Pancreas (tissue), 10 donors: ENCODE results near the gene NAA11. TPM values are rescaled to one million over a fixed set of nuclear protein-coding genes. Genes with fewer than 3 reads are reported as not detected.
"Not testable (repeated sequence)": the region's sequence is repeated elsewhere in the genome, so short reads cannot be mapped to it uniquely, and the experiment has no call there.

Experiments
- ATAC-seq, 4 donors: fragments of 200-7000 bp; cut with Tn5 transposase; one replicate each; pipeline versions ENCODE4 v1.8.0 to v1.9.1; 2020; ENCODE audit warnings: mild to moderate bottlenecking in 4 of 4, moderate library complexity in 4 of 4
- DNase-seq, 6 donors: peaks; one replicate each; pipeline ENCODE4 v3.0.0-alpha.2; 2020
- FAIRE-seq: peaks from 2 replicates; lab custom pipeline; 2012; peaks lifted over from hg19 to GRCh38; lab: Jason Lieb, UNC
- H3K27ac ChIP-seq, 4 donors: fragments of 200-600 bp; sonication (generic); 1 replicate in 3 of 4; 2 replicates in 1 of 4; pipeline versions ENCODE4 v1.5.0 to v1.8.0; 2020
- H3K27me3 ChIP-seq, 4 donors: fragments of 200-600 bp; one replicate each; pipeline ENCODE4 v1.8.0; 2021
- H3K36me3 ChIP-seq, 3 donors: fragments of 200-600 bp; sonication (generic) in 1 of 3; one replicate each; pipeline versions ENCODE4 v1.5.0 to v1.8.0; 2020 to 2021
- H3K4me1 ChIP-seq, 3 donors: fragments of 200-600 bp; one replicate each; pipeline ENCODE4 v1.8.0; 2021
- H3K4me3 ChIP-seq, 4 donors: fragments of 200-600 bp; sonication (generic) in 2 of 4; one replicate each; pipeline versions ENCODE4 v1.5.0 to v1.8.0; 2020 to 2021
- H3K9me3 ChIP-seq, 4 donors: fragments of 200-600 bp; one replicate each; pipeline ENCODE4 v1.8.0; 2021
- CTCF ChIP-seq, 4 donors: fragments of 200-600 bp; sonication (generic) in 3 of 4; IDR thresholded peaks; one replicate each; pipeline versions ENCODE4 v1.5.0 to v1.8.0; 2021; ENCODE audit warnings: antibody characterized with exemption in 4 of 4
- WGBS, 2 donors: extraction: QIAGEN DNeasy Blood & Tissue Kit; methylation state at CpG; one replicate each; pipeline ENCODE4 v1.1.7; 2013; 5-methylcytosine and 5-hydroxymethylcytosine counted together
- intact Hi-C, 3 donors: fragments of 100-400 bp; cut with DNase I; formaldehyde crosslinking; loops; one replicate each; pipeline versions ENCODE4 v1.11.1 to v1.14.2; 2022
- polyA plus RNA-seq, 2 donors: library from polyadenylated mRNA; stranded (reverse); fragments of 200-250 nt; gene quantifications; one replicate each; pipeline ENCODE4 v1.2.3, GENCODE V29; 2013
- total RNA-seq, 6 donors: library from RNA; stranded (reverse); fragmentation: NEBNext Ultra II Directional in 4 of 6; extraction: Animal tissue kit (Norgen Biotek cat#: 25700) in 4 of 6; gene quantifications; one replicate each; pipeline versions ENCODE4 v1.2.1 to v1.2.4, GENCODE V29; 2021 to 2023
- donor health status: healthy with polysubstance abuse.
- donor health status: DM: no; HTN: no; CAD: no; lungs with moderate emphysema.
- donor health status: DM: no; HTN: no; CAD: no.
- donor health status: control.
- donor health status: control.
- donor health status: Bipolar disorder and iron deficiency.
- donor health status: DM: yes; HTN: yes; CAD: no.
- donor health status: DM: no; HTN: no; CAD: no.
- donor health status: DM: no; HTN: no; CAD: no.
- donor health status: DM: yes; HTN: yes; CAD: no.

NAA11 gene
- total and polyA plus RNA-seq, 8 donors = not detected

GRCh38 chr4:79288185-79288584, 37.7 kb downstream of the NAA11 start:
- ATAC-seq (no peak), FAIRE-seq (no peak), DNase-seq (no peak)
- 64 to 73% methylated on average over 1 of the region's 1 CpG for WGBS, 2 donors
- no peaks in the 10 kb centered on the region for H3K36me3 ChIP-seq
- no peak overlapping the region for H3K4me3 ChIP-seq
- H3K9me3 ChIP-seq = no peaks in the 10 kb centered on the region
- no peak overlapping the region for H3K27ac ChIP-seq
- TF ChIP-seq CTCF (IDR thresholded peaks at IDR 0.05) = no peak
- intact Hi-C loops = no loop called here
- H3K4me1 ChIP-seq = no peaks in the 10 kb centered on the region
- no peaks in the 10 kb centered on the region for H3K27me3 ChIP-seq

- DNase-seq (no peak), FAIRE-seq (no peak), ATAC-seq (no peak)
- no peaks in the 10 kb centered on the region for H3K9me3 ChIP-seq
- no peak overlapping the region for H3K27ac ChIP-seq
- H3K4me1 ChIP-seq = no peaks in the 10 kb centered on the region
- intact Hi-C loops = no loop called here
- H3K27me3 ChIP-seq = no peaks in the 10 kb centered on the region
- H3K36me3 ChIP-seq = no peaks in the 10 kb centered on the region
- H3K4me3 ChIP-seq = no peak overlapping the region
- TF ChIP-seq CTCF (IDR thresholded peaks at IDR 0.05) = no peak
Measured at GRCh38 chr4:79287718-79288117, 38.1 kb downstream of the NAA11 start.

- 80 to 82% methylated on average over 2 of the region's 2 CpGs for WGBS, 2 donors
- no peak for FAIRE-seq
Measured at GRCh38 chr4:79287076-79287475, 38.8 kb downstream of the NAA11 start.

GRCh38 chr4:79281566-79282359, 44.1 kb downstream of the NAA11 start:
- no peak for DNase-seq
- no peak for FAIRE-seq
- intact Hi-C loops = no loop called here
- H3K4me3 ChIP-seq = no peak overlapping the region
- TF ChIP-seq CTCF (IDR thresholded peaks at IDR 0.05) = no peak
- no peak for ATAC-seq
- H3K9me3 ChIP-seq = no peaks in the 10 kb centered on the region
- 16 to 19% methylated on average over 1 of the region's 1 CpG for WGBS, 2 donors
- no peak overlapping the region for H3K27ac ChIP-seq
- no peaks in the 10 kb centered on the region for H3K4me1 ChIP-seq
- no peaks in the 10 kb centered on the region for H3K36me3 ChIP-seq
- no peaks in the 10 kb centered on the region for H3K27me3 ChIP-seq

More at GRCh38 chr4:79287076-79287475, 38.8 kb downstream of the NAA11 start:
- Histone ChIP-seq H3K9me3 (no peaks in the 10 kb centered on the region), H3K27me3 (no peaks in the 10 kb centered on the region), H3K4me1 (no peaks in the 10 kb centered on the region), H3K4me3 (no peak overlapping the region), H3K27ac (no peak overlapping the region), H3K36me3 (no peaks in the 10 kb centered on the region)
- DNase-seq (no peak), ATAC-seq (no peak)
- no peak for TF ChIP-seq CTCF (IDR thresholded peaks at IDR 0.05)
- intact Hi-C loops = no loop called here

GRCh38 chr4:79277467-79277866, 48.4 kb downstream of the NAA11 start:
- H3K36me3 ChIP-seq, intact Hi-C loops, H3K9me3 ChIP-seq, FAIRE-seq, H3K27ac ChIP-seq, H3K27me3 ChIP-seq, DNase-seq, H3K4me3 ChIP-seq, ATAC-seq, H3K4me1 ChIP-seq: not testable (repeated sequence)
- 79 to 81% methylated on average over 7 of the region's 7 CpGs for WGBS, 2 donors
